ENCODE results near the gene C6orf163. TPM values are rescaled to one million over a fixed set of nuclear protein-coding genes. Genes with fewer than 3 reads are reported as not detected.

C6orf163 gene
- total and polyA plus RNA-seq, 8 donors, result 0.58 to 10.3 (median 1.9) TPM

GRCh38 chr6:87384449-87384848, 39.8 kb downstream of the C6orf163 start:
- DNase-seq, result no peak
- Histone ChIP-seq H3K4me1 (no peaks in the 10 kb centered on the region), H3K27ac (no peak overlapping the region), H3K36me3 (no peaks in the 10 kb centered on the region), H3K4me3 (no peak overlapping the region), H3K9me3 (no peaks in the 10 kb centered on the region), H3K27me3 (no peaks in the 10 kb centered on the region)
- TF ChIP-seq POLR2A (IDR thresholded peaks at IDR 0.05), result no peak
- no peak for TF ChIP-seq EP300 (IDR thresholded peaks at IDR 0.05)
- TF ChIP-seq CTCF (IDR thresholded peaks at IDR 0.05), result no peak
- intact Hi-C loops (cut with DNase I; ENCODE audit: low total_unique reads), result no loop called here
- WGBS, 5 donors, result 82 to 87% (median 85%) methylated on average over 3 of the region's 3 CpGs

GRCh38 chr6:87391334-87391733, 46.7 kb downstream of the C6orf163 start:
- intact Hi-C loops (cut with DNase I; ENCODE audit: low total_unique reads), result no loop called here

GRCh38 chr6:87393026-87393622, 48.5 kb downstream of the C6orf163 start:
- 1 to 12% (median 4%) methylated on average over 2 of the region's 2 CpGs for WGBS, 5 donors
- peak in 1 of 2 donors; percentile 85 for DNase-seq
- no peak overlapping the region for H3K27ac ChIP-seq
- H3K27me3 ChIP-seq, result no peaks in the 10 kb centered on the region
- H3K36me3 ChIP-seq, result no peaks in the 10 kb centered on the region
- TF ChIP-seq POLR2AphosphoS5 (IDR thresholded peaks at IDR 0.05), result no peak
- peak in 5 of 7 experiments; percentile 61 to 84 (median 72) for TF ChIP-seq CTCF (IDR thresholded peaks at IDR 0.05)
- no peak overlapping the region for H3K4me3 ChIP-seq
- no peaks in the 10 kb centered on the region for H3K9me3 ChIP-seq
- intact Hi-C loops (cut with DNase I; ENCODE audit: low total_unique reads), result no loop called here
- H3K4me1 ChIP-seq, result no peaks in the 10 kb centered on the region

More at GRCh38 chr6:87391334-87391733, 46.7 kb downstream of the C6orf163 start:
- Histone ChIP-seq H3K4me3 (no peak overlapping the region), H3K36me3 (no peaks in the 10 kb centered on the region), H3K9me3 (no peaks in the 10 kb centered on the region), H3K4me1 (no peaks in the 10 kb centered on the region), H3K27ac (no peak overlapping the region), H3K27me3 (no peaks in the 10 kb centered on the region)
- WGBS, 5 donors, result 40 to 57% (median 50%) methylated on average over 3 of the region's 3 CpGs
- DNase-seq, result peak in 1 of 2 donors; percentile 68
- no peak for TF ChIP-seq POLR2A (IDR thresholded peaks at IDR 0.05)
- peak in 1 of 7 experiments; percentile 17 for TF ChIP-seq CTCF (IDR thresholded peaks at IDR 0.05)
- no peak for TF ChIP-seq EP300 (IDR thresholded peaks at IDR 0.05)
- no peak for TF ChIP-seq POLR2AphosphoS5 (IDR thresholded peaks at IDR 0.05)

GRCh38 chr6:87395431-87395830, 50.8 kb downstream of the C6orf163 start:
- intact Hi-C loops (cut with DNase I; ENCODE audit: low total_unique reads), result no loop called here
- no peak overlapping the region for H3K4me3 ChIP-seq
- 64 to 86% (median 84%) methylated on average over 2 of the region's 2 CpGs for WGBS, 5 donors
- no peaks in the 10 kb centered on the region for H3K9me3 ChIP-seq
- H3K4me1 ChIP-seq, result no peaks in the 10 kb centered on the region
- H3K27ac ChIP-seq, result no peak overlapping the region
- H3K36me3 ChIP-seq, result no peaks in the 10 kb centered on the region
- no peak for DNase-seq
- no peaks in the 10 kb centered on the region for H3K27me3 ChIP-seq
- TF ChIP-seq CTCF (IDR thresholded peaks at IDR 0.05), result no peak
- no peak for TF ChIP-seq EP300 (IDR thresholded peaks at IDR 0.05)
- TF ChIP-seq POLR2A (IDR thresholded peaks at IDR 0.05), result no peak
- no peak for TF ChIP-seq POLR2AphosphoS5 (IDR thresholded peaks at IDR 0.05)
